ENCODE results near the gene FMNL2. TPM values are rescaled to one million over a fixed set of nuclear protein-coding genes. Genes with fewer than 3 reads are reported as not detected.

FMNL2 gene
- total RNA-seq, 1 experiment from 2014 or later = 28.1 TPM

DNA sequence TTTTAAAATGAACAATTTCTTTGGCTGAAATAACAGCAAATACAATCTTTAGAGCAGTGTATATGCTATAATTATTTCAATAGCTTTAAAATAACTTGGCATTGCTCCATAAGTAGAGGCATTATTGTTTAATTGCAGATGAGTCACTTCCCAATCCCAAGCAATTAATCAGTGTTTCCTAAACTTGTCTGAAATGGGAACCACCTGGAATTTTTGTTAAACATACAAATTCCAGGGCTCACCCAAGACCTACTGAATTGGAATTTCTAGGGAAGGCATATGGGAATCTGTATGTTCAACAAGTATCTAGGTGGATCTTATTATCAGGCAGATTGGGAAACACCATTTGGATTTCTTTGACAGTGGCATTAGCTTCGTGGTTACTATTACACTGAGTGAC is 27.1 kb upstream of the FMNL2 start:
- no peak overlapping the region for H3K4me2 ChIP-seq (ENCODE audit: low read length)
- intact Hi-C loops (cut with micrococcal nuclease) = no loop called here
- no peaks in the 10 kb centered on the region for H3K27me3 ChIP-seq (ENCODE audit: insufficient read depth, low read length)
- DNase-seq (ENCODE audit: low read depth, low spot score) (no peak), ATAC-seq (no peak)
- no peaks in the 10 kb centered on the region for H4K20me1 ChIP-seq (ENCODE audit: insufficient read depth)
- no peak overlapping the region for H2AFZ ChIP-seq (ENCODE audit: low read depth, low read length, poor library complexity, severe bottlenecking)
- no peak overlapping the region for H3K9ac ChIP-seq (ENCODE audit: low read length)
- no TSS peak for BruUV-seq (replicated peaks)
- 0 out of 4 replicates have a peak, but pooled peaks cover 0 to 2% of the 10 kb centered on the region in 2 experiments for H3K4me1 ChIP-seq (ENCODE audit: control insufficient read depth in 1 of 2, insufficient read depth in 2 of 2, low read length in 2 of 2)
- no peaks in the 10 kb centered on the region for H3K9me3 ChIP-seq (ENCODE audit: control insufficient read depth in 1 of 2, insufficient read depth in 1 of 2, low read depth in 1 of 2, low read length in 2 of 2)
- no peak overlapping the region for H3K27ac ChIP-seq (ENCODE audit: low read depth, low read length)
- H3K4me3 ChIP-seq (replicated peaks in 1 of 2; ENCODE audit: low read depth in 1 of 2, low read length in 2 of 2) = no peak overlapping the region
- no peak for TF ChIP-seq SP1 (IDR thresholded peaks at IDR 0.05; ENCODE audit: low read depth)
- TF ChIP-seq YY1 (IDR thresholded peaks at IDR 0.05; ENCODE audit: extremely low read depth, insufficient replicate concordance, low read depth, low read length) = no peak
- TF ChIP-seq TCF7L2 (IDR thresholded peaks at IDR 0.05; ENCODE audit: borderline replicate concordance, extremely low read depth, insufficient read depth, insufficient read length) = no peak
- no peak for TF ChIP-seq CBX3 (IDR thresholded peaks at IDR 0.05; ENCODE audit: low read depth)
- TF ChIP-seq SRF (IDR thresholded peaks at IDR 0.05; ENCODE audit: low read depth) = no peak
- TF ChIP-seq, protein P1, sequence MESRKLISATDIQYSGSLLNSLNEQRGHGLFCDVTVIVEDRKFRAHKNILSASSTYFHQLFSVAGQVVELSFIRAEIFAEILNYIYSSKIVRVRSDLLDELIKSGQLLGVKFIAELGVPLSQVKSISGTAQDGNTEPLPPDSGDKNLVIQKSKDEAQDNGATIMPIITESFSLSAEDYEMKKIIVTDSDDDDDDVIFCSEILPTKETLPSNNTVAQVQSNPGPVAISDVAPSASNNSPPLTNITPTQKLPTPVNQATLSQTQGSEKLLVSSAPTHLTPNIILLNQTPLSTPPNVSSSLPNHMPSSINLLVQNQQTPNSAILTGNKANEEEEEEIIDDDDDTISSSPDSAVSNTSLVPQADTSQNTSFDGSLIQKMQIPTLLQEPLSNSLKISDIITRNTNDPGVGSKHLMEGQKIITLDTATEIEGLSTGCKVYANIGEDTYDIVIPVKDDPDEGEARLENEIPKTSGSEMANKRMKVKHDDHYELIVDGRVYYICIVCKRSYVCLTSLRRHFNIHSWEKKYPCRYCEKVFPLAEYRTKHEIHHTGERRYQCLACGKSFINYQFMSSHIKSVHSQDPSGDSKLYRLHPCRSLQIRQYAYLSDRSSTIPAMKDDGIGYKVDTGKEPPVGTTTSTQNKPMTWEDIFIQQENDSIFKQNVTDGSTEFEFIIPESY (IDR thresholded peaks at IDR 0.05; ENCODE audit: extremely low read depth, insufficient replicate concordance, low read length) = no peak
- TF ChIP-seq ZNF274 (IDR thresholded peaks at IDR 0.05; ENCODE audit: low read depth, low read length) = no peak
- no peaks in the 10 kb centered on the region for H3K9me2 ChIP-seq (ENCODE audit: insufficient read depth)
- POLR2A ChIA-PET = no interaction called here
- no peaks in the 10 kb centered on the region for H3K79me2 ChIP-seq (ENCODE audit: insufficient read depth, low read length)
- no peaks in the 10 kb centered on the region for H3K36me3 ChIP-seq (ENCODE audit: control insufficient read depth in 1 of 2, insufficient read depth in 2 of 2, low read length in 2 of 2)
- CTCF ChIA-PET = interaction anchor here (0.7 kb wide), 1 partner anchor 13 kb away, joined by 3 read pairs; no protein-coding TSS in a partner anchor
- RAD21 ChIA-PET (ENCODE audit: low non-redundant PET in 1 of 2, low total read pairs in 2 of 2, uncharacterized antibody in 2 of 2, unreplicated experiment in 2 of 2) = no interaction called here

Data from HCT116 (cell line).